ENCODE results near the gene IQCK.

IQCK gene

DNA sequence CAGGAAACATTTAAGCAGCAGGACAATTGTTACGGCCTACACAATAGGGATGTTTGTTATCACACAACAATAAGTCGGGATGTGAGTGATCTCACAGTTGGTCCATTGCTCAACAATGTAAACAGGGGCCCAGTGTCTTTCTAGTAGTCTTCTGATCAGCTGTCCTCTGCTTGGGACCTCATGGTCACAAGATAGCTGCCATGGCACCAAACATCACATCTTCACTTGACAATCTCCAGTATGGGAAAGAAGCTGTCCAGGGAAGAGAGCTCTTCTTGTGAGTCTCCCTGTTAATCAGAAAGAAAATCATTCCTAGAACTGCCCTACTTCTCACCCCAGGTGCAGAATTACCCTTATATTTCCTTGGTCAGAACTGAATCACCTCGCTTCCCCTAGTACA is 172.8 kb downstream of the IQCK start:
- no peak for DNase-seq

DNA sequence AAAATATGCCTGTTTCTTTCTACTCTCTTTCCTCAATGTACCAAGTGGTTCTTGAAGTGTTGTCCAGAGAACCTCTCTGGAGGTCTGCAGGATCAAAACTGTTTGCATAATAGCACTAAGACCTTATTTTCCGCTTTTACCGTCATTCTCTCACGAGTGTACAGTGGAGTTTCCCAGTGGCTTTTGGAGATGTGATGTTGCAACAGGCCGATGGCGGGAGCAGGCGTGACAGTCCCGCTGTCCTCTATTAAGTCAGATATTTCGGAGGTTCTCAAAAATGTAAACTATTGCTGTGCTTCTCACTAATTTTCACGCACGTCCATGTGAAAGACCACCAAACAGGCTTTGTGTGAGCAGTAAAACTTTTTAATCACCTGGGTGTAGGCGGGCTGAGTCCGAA is 174.8 kb downstream of the IQCK start:
- DNase-seq: no peak

DNA sequence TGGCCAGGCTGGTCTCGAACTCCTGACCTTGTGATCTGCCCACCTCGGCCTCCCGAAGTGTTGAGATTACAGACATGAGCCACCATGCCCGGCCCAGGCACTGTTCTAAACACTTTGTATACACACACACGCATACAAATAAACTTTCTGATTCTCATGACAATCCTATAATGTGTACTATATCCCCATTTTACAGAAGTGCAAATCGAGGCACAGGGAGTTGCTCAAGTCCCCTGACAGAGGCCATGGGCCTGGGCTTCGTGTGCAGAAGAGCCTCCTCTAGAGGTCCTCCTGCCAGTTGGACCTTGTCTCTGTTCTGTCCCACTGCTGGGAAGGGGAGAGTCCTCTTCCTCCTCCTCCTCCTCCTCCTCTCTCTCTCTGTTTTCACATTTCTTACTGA is 176.5 kb downstream of the IQCK start:
- no peak for DNase-seq

DNA sequence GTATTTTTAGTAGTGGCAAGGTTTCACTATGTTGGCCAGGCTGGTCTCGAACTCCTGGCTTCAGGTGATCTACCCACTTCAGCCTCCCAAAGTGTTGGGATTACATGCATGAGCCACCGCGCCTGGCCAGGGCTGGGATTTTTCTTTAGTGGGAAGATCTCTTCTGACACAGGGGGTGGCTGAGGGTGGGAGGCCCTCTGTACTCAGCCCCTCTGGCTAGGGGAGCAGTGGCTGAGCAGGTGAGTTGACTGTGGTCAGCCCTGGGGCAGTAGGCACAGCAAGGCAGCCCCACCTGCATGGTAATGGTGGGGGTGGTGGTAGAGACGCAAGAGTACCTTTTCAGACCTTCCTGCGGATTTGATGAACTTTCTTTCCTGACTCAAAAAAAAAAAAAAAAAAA is 178.9 kb downstream of the IQCK start:
- DNase-seq: no peak

DNA sequence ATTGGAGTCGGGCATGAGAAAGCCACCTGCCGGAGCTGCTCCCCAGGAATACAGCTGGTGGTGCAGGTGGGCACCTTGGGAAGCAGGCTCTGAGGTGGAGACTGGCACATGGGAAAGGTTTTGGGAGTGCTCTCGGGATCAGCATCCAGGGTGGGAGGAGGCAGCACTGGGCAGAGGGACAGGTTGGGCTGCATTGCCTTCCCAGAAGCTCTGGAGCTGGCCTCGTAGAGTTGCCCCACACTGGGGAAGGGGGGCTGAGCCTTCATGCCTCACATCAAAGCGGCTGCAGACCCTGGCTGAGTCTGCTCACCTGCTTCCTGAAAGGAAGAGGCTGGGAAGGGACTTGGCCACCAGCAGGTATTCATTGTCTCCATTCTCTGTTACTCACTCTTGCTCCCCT is 180.1 kb downstream of the IQCK start:
- DNase-seq: no peak

DNA sequence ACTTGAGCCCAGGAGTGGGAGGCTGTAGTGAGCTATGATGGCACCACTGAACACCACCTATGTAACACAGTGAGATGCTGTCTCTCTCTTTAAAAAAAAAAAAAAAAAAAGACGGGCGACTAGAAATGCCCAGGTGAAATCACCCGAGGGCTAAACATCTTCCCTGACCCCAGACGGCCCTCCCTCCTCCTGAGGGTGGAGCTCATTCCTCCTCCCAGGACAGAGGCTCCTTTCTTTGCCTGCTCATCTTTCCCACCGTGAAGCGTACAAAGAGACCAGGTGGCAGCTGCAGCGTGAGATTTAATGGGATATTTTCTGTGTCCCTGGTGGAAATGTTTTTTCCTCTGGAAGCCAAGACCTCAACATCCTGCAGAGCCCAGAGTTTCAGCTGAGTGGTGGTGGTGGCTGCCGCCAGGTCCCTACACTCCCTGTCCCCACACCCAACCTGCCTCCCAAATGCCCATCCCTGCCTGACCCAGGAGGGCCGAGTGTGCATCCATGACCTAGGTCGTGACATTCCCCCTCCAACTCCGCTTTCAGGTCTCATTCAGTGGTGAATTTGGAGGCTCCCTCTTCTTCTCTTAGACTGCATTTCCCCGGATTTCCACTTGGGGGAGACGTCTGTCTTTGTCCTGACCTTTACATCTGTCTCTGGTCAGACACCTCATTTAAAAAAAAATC is 181.0 kb downstream of the IQCK start:
- peak; percentile 42 for DNase-seq

DNA sequence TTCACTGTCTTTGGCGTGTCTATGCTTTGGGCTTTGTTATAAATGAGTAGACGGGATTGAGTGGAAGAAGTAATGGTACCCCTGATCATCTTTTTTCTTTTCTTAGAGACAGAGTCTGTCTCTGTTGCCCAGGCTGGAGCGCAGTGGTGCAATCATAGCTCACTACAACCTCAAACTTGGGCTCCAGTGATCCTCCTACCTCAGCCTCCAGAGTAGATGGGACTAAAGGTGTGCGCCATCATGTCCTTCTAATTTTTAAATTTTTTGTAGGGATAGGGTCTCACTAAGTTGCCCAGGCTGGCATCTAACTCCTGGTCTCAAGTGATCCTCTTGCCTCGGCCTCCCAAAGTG is 181.5 kb downstream of the IQCK start:
- DNase-seq: no peak

DNA sequence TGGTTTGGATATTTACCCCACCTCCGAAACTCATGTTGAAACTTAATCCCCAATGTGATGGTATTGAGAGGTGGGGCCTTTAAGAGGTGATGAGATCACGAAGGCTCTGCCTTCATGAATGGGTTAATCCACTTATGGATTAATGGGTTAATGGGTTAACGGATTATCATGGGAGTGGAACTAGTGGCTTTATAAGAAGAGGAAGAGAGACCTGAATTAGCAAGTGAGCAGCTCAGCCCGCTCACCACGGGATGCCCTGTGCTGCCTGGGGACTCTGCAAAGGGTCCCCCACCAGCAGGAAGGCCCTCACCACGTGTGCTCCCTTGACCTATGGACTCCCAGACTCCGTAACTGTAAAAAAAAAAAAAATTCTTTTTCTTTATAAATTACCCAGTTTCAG is 183.1 kb downstream of the IQCK start:
- no peak for DNase-seq

DNA sequence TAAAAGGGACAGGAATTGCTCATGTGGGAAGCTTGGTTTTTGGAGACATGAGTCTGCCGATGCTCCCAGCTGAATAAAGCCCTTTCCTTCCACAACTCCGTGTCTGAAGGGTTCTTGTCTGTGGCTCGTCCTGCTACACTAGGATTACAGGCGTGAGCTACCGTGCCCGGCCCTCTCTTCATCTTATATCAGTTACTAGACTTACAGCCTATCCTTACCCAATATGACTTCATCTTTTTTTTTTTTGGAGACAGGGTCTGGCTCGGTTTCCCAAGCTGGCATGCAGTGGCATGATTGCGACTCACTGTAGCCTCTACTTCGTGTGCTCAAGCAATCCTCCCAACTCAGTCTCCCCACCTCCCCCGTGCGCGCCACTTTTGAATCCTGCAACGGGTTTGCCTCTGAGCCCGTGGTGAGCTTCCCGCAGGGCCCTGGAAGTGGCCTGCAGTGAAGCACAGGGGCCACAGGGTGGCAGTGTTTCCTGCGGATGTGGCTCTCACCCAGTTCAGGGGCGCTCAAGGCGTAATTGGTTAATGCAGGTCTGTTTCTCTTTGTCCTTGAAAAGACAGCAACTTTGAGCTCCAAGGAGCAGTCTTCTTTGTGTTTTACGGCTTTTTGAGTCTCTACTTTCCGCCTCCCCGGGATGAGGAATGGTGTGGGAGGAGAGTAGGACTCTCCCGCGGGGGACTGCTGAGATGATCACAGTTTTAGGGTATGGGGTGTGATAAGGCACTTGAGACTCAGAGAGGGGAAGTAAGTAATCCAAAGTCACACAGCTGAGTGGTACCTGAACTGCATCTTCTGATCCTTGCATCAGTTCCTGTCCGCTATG is 189.3 kb downstream of the IQCK start:
- peak; percentile 78 for DNase-seq
